Sigmoid colon (tissue), 4 donors: ENCODE data around the gene ZNF23.

Experiments
- POLR2A ChIP-seq, 2 donors: fragments of 450-650 bp; IDR thresholded peaks; one replicate each; pipeline ENCODE4 v1.6.1; 2016; ENCODE audit warnings: antibody characterized with exemption in 2 of 2, mild to moderate bottlenecking in 2 of 2, moderate library complexity in 2 of 2
- POLR2AphosphoS5 ChIP-seq, 4 donors: sonication (generic); formaldehyde crosslinking; IDR thresholded peaks; one replicate each; pipeline ENCODE4 v1.6.1; 2017; ENCODE audit warnings: antibody characterized with exemption in 4 of 4
- TF ChIP-seq, protein P1 (sequence below), 4 experiments: fragments of 450-650 bp in 3 of 4; fragments of 200-600 bp in 1 of 4; IDR thresholded peaks; one replicate each; pipeline ENCODE4 v1.5.1; 2016 to 2019; ENCODE audit warnings: antibody characterized with exemption in 4 of 4, mild to moderate bottlenecking in 3 of 4, moderate library complexity in 2 of 4

DNA sequence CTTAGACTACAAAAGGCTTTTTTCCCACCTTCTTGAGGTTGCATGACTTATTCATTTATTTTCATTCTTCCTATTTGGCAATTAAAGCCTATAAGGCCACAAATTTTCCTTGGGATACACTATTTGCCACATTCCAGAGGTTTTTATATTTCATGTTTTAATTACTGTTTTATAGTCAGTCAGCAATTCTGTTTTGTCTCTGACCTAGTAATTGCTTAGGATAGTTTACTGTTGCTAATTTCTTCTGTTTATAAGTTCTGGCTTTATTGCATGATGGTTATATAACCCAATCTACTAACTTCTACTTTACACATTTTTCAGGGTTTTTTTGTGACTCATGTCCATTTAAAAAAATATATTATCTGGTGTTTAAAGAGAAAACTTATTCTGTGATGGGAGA lies 2.5 kb downstream of the ZNF23 start:
- TF ChIP-seq, protein P1, sequence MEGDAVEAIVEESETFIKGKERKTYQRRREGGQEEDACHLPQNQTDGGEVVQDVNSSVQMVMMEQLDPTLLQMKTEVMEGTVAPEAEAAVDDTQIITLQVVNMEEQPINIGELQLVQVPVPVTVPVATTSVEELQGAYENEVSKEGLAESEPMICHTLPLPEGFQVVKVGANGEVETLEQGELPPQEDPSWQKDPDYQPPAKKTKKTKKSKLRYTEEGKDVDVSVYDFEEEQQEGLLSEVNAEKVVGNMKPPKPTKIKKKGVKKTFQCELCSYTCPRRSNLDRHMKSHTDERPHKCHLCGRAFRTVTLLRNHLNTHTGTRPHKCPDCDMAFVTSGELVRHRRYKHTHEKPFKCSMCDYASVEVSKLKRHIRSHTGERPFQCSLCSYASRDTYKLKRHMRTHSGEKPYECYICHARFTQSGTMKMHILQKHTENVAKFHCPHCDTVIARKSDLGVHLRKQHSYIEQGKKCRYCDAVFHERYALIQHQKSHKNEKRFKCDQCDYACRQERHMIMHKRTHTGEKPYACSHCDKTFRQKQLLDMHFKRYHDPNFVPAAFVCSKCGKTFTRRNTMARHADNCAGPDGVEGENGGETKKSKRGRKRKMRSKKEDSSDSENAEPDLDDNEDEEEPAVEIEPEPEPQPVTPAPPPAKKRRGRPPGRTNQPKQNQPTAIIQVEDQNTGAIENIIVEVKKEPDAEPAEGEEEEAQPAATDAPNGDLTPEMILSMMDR (IDR thresholded peaks at IDR 0.05) = no peak
- TF ChIP-seq POLR2A (IDR thresholded peaks at IDR 0.05) = no peak
- no peak for TF ChIP-seq POLR2AphosphoS5 (IDR thresholded peaks at IDR 0.05)
